ENCODE results near the gene LRRC41.

GRCh38 chr1:46342084-46342656 lies 38.8 kb upstream of the LRRC41 start:
- no peak for TF ChIP-seq POLR2A (IDR thresholded peaks at IDR 0.05)
- no peak for TF ChIP-seq CTCF (IDR thresholded peaks at IDR 0.05)

Measured in uterus (tissue), 2 donors.